HG03175 (cell line): ENCODE results near the gene ATP6V0C.
A peak's percentile ranks its signal among the peaks of the same experiment; 100 is the strongest.
"Not testable (repeated sequence)": the region's sequence is repeated elsewhere in the genome, so short reads cannot be mapped to it uniquely, and the experiment has no call there.

Experiments used
- ATAC-seq: cut with Tn5 transposase; IDR thresholded peaks from one replicate; pipeline ENCODE4 v1.9.1; 2021; ENCODE audit warnings: mild to moderate bottlenecking, moderate library complexity; ENCODE audit not compliant: unreplicated experiment

The ATP6V0C gene

GRCh38 chr16:2527071-2527783 is 13.5 kb downstream of the ATP6V0C start:
- ATAC-seq = no peak

GRCh38 chr16:2527784-2528100 is 14.0 kb downstream of the ATP6V0C start:
- no peak for ATAC-seq

- no peak for ATAC-seq
Observed at GRCh38 chr16:2528161-2529060, 14.7 kb downstream of the ATP6V0C start.

- no peak for ATAC-seq
Observed at GRCh38 chr16:2529061-2529931, 15.5 kb downstream of the ATP6V0C start.

- ATAC-seq = no peak
Observed at GRCh38 chr16:2529961-2530628, 16.3 kb downstream of the ATP6V0C start.

GRCh38 chr16:2530629-2531318 is 17.0 kb downstream of the ATP6V0C start:
- ATAC-seq = no peak

- no peak for ATAC-seq
Observed at GRCh38 chr16:2531371-2531695, 17.6 kb downstream of the ATP6V0C start, which contains the start of gene CEMP1. Gene CEMP1 (minus strand): TSS chr16:2531408. CDS start chr16:2531073, 335 bp downstream.

- peak; percentile 87 for ATAC-seq
Observed at GRCh38 chr16:2531696-2532493, 18.1 kb downstream of the ATP6V0C start.

GRCh38 chr16:2532494-2533141 is 18.9 kb downstream of the ATP6V0C start:
- no peak for ATAC-seq

GRCh38 chr16:2533142-2533755 is 19.5 kb downstream of the ATP6V0C start:
- not testable (repeated sequence) for ATAC-seq

GRCh38 chr16:2533912-2534311 is 20.2 kb downstream of the ATP6V0C start:
- ATAC-seq = no peak

GRCh38 chr16:2534335-2534734 is 20.6 kb downstream of the ATP6V0C start:
- not testable (repeated sequence) for ATAC-seq

GRCh38 chr16:2535625-2536013 is 21.9 kb downstream of the ATP6V0C start:
- ATAC-seq = no peak

- peak; percentile 87 for ATAC-seq
Observed at GRCh38 chr16:2537451-2538379, 24.0 kb downstream of the ATP6V0C start, which contains the start of gene PDPK1. Gene PDPK1 (plus strand): TSS chr16:2538021. CDS start chr16:2538113, 92 bp downstream.

GRCh38 chr16:2539192-2539844 is 25.6 kb downstream of the ATP6V0C start:
- not testable (repeated sequence) for ATAC-seq

- ATAC-seq = not testable (repeated sequence)
Observed at GRCh38 chr16:2539845-2540458, 26.2 kb downstream of the ATP6V0C start.
